H1 (cell line): ENCODE measurements around the gene GPC2. TPM values are rescaled to one million over a fixed set of nuclear protein-coding genes. Genes with fewer than 3 reads are reported as not detected.

Source experiments
- CHD7 ChIP-seq: fragments of 300-600 bp; sonication (generic); IDR thresholded peaks from 2 replicates; pipeline ENCODE4 v1.7.1; 2012; ENCODE audit warnings: low read length, moderate library complexity, mild to moderate bottlenecking, inconsistent platforms; ENCODE audit not compliant: insufficient replicate concordance
- EZH2 ChIP-seq: fragments of 200-600 bp; sonication (generic); IDR thresholded peaks from 2 replicates; pipeline ENCODE4 v1.7.1; 2012; ENCODE audit warnings: low read depth, mild to moderate bottlenecking, moderate library complexity, low read length, inconsistent platforms; ENCODE audit not compliant: severe bottlenecking
- HDAC2 ChIP-seq, 2 experiments: fragments of 300-600 bp in 1 of 2; sonication (generic) in 1 of 2; IDR thresholded peaks; 2 replicates each; pipeline ENCODE4 v1.6.1; 2011 to 2012; ENCODE audit warnings: low read depth in 2 of 2, low read length in 2 of 2, mild to moderate bottlenecking in 2 of 2, moderate library complexity in 2 of 2, borderline replicate concordance in 1 of 2, inconsistent platforms in 1 of 2
- JUN ChIP-seq: IDR thresholded peaks from 2 replicates; pipeline ENCODE4 v1.6.1; 2011; ENCODE audit warnings: low read depth, mild to moderate bottlenecking, improper control_type of control experiment, low read length
- JUND ChIP-seq: IDR thresholded peaks from 2 replicates; pipeline ENCODE4 v1.6.1; 2011; ENCODE audit warnings: mild to moderate bottlenecking, improper control_type of control experiment, low read length
- KDM5A ChIP-seq: fragments of 200-600 bp; IDR thresholded peaks from 2 replicates; pipeline ENCODE4 v1.7.1; 2012; ENCODE audit warnings: mild to moderate bottlenecking, low read length, inconsistent platforms, mixed read lengths
- POU5F1 ChIP-seq: IDR thresholded peaks from 2 replicates; pipeline ENCODE4 v1.6.1; 2011; ENCODE audit warnings: low read depth, mild to moderate bottlenecking, low read length, moderate library complexity
- RFX5 ChIP-seq: IDR thresholded peaks from 2 replicates; pipeline ENCODE4 v1.6.1; 2011; ENCODE audit warnings: low read depth, low read length, improper control_type of control experiment, borderline replicate concordance
- SIN3A ChIP-seq, 2 experiments: IDR thresholded peaks in 1 of 2; conservative IDR thresholded peaks in 1 of 2; 2 replicates each; pipeline ENCODE4 v1.6.1; 2011 to 2012; ENCODE audit warnings: low read length in 2 of 2, improper control_type of control experiment in 1 of 2, low read depth in 1 of 2, mild to moderate bottlenecking in 1 of 2
- SIX5 ChIP-seq: IDR thresholded peaks from 2 replicates; pipeline ENCODE4 v1.6.1; 2011; ENCODE audit warnings: mild to moderate bottlenecking, low read depth, low read length
- polyA plus RNA-seq, 7 experiments: library from polyadenylated mRNA; depleted of rRNA in 3 of 7; stranded (reverse) in 5 of 7; unstranded in 2 of 7; fragments of >200 nt in 5 of 7; fragments of 200-250 nt in 2 of 7; gene quantifications; 1 replicate in 5 of 7; 2 replicates in 1 of 7; 4 replicates in 1 of 7; pipeline versions ENCODE4 v1.2.1 to v1.2.3, GENCODE V29; 2011 to 2013; ENCODE audit warnings: missing spikeins in 2 of 7, mixed read lengths in 2 of 7
- total RNA-seq: library from RNA; stranded (reverse); fragmentation: NEBNext Ultra II Directional; extraction: Animal tissue kit (Norgen Biotek cat#: 25700); gene quantifications from 2 replicates; pipeline ENCODE4 v1.2.1, GENCODE V29; 2021

Gene GPC2
- total and polyA plus RNA-seq, 2 of the 8 experiments (the other 6 are each of a cell fraction or from before 2014, with no cell fraction given) = 25.3 to 44.8 TPM

DNA sequence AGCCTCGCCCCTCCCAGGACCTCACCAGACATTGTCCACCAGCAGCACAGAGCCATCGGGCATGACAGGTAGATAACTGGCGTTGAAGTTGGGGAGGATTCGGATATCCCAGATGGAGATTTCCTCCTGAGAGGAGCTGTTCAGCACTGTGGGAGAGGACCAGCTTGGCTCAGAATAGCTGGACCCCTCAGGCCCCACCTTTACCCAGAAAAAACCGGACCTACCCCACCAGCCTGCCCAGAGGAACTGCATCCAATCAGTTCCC, 20.2 kb downstream of the GPC2 start (continued):
- TF ChIP-seq CHD7 (no peak), JUN (no peak), JUND (no peak), HDAC2 (IDR thresholded peaks at IDR 0.05; ENCODE audit: borderline replicate concordance in 1 of 2, low read depth in 2 of 2, low read length in 2 of 2) (no peak), SIN3A (conservative IDR thresholded peaks at IDR 0.05 in 1 of 2, IDR thresholded peaks at IDR 0.05 in 1 of 2; ENCODE audit: low read depth in 1 of 2, low read length in 2 of 2) (no peak), SIX5 (no peak), RFX5 (no peak), POU5F1 (no peak), EZH2 (no peak), KDM5A (no peak)
